Glutamatergic neuron (in vitro differentiated cells): ENCODE results near the gene SYTL2. TPM values are rescaled to one million over a fixed set of nuclear protein-coding genes. Genes with fewer than 3 reads are reported as not detected.

ENCODE experiments used
- DNase-seq: peaks from one replicate; pipeline ENCODE4 v3.0.0; 2022
- H3K27ac Mint-ChIP-seq: one replicate; pipeline ENCODE4 v1.8.0; 2020; ENCODE audit warnings: mild to moderate bottlenecking, mixed read lengths, inconsistent platforms; ENCODE audit not compliant: unreplicated experiment
- H3K27me3 Mint-ChIP-seq: one replicate; pipeline ENCODE4 v1.8.0; 2020; ENCODE audit warnings: mild to moderate bottlenecking, moderate library complexity, mixed read lengths, inconsistent platforms; ENCODE audit not compliant: unreplicated experiment
- H3K36me3 Mint-ChIP-seq: one replicate; pipeline ENCODE4 v1.8.0; 2020; ENCODE audit warnings: mild to moderate bottlenecking, mixed read lengths, inconsistent platforms; ENCODE audit not compliant: unreplicated experiment
- H3K4me1 Mint-ChIP-seq: one replicate; pipeline ENCODE4 v1.8.0; 2020; ENCODE audit warnings: mild to moderate bottlenecking, low read depth, mixed read lengths, inconsistent platforms; ENCODE audit not compliant: unreplicated experiment
- H3K4me3 Mint-ChIP-seq: one replicate; pipeline ENCODE4 v1.8.0; 2020; ENCODE audit warnings: mild to moderate bottlenecking, mixed read lengths, inconsistent platforms; ENCODE audit not compliant: unreplicated experiment
- H3K9me3 Mint-ChIP-seq: one replicate; pipeline ENCODE4 v1.8.0; 2020; ENCODE audit warnings: mild to moderate bottlenecking, moderate library complexity, mixed read lengths, inconsistent platforms; ENCODE audit not compliant: unreplicated experiment
- total RNA-seq: library from RNA; stranded (reverse); fragmentation: NEBNext Ultra II Directional; extraction: Animal tissue kit (Norgen Biotek cat#: 25700); gene quantifications from one replicate; pipeline ENCODE4 v1.2.1, GENCODE V29; 2021; ENCODE audit not compliant: unreplicated experiment
- TF ChIP-seq, protein P1 (sequence below): fragments of 200-600 bp; sonication (generic); IDR thresholded peaks from one replicate; pipeline ENCODE4 v1.5.0; 2021; ENCODE audit not compliant: partially characterized antibody, unreplicated experiment

Gene SYTL2
- total RNA-seq, 1 donor from 2014 or later = 4.0 TPM

DNA sequence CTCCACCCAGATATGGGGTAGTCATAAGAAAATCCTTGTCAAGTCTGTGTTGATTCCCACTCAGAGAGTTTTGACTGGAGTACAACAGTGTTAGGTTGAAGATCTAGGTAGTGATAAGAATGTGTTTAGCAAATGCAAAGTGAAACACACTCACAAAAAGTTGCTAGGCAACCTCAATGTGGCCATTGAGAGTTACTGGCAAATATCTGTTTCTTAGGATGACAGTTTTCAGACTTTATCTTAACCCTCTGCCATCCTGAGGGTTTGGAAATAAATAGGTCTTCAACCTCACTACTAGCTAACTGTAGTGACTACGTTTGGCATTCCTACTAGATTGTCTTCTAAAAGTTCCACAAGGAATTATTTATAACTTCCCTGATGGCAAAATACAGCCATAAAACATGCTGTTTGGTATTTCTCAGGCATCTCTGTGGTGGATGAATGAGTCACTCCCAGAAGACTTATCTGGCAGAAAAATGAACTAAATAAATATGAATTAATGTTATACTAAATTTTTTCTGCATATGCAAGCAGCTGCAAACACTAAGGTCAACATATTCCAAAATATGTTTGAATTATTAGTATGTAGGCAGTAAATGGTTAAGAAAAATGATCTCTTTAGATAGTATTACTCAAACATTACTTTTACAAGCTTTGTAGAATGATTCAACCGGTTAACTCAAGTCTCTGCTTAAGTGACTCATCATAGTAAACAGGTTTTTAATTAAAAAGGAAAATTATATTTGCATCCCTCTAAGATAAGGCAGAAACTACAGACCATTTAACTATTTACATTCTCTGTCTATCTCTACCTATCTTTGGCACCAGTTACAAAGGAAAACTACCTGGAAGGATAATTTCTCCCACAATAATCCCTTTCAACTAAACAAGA is 17.1 kb upstream of the SYTL2 start:
- TF ChIP-seq, protein P1, sequence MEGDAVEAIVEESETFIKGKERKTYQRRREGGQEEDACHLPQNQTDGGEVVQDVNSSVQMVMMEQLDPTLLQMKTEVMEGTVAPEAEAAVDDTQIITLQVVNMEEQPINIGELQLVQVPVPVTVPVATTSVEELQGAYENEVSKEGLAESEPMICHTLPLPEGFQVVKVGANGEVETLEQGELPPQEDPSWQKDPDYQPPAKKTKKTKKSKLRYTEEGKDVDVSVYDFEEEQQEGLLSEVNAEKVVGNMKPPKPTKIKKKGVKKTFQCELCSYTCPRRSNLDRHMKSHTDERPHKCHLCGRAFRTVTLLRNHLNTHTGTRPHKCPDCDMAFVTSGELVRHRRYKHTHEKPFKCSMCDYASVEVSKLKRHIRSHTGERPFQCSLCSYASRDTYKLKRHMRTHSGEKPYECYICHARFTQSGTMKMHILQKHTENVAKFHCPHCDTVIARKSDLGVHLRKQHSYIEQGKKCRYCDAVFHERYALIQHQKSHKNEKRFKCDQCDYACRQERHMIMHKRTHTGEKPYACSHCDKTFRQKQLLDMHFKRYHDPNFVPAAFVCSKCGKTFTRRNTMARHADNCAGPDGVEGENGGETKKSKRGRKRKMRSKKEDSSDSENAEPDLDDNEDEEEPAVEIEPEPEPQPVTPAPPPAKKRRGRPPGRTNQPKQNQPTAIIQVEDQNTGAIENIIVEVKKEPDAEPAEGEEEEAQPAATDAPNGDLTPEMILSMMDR = no peak
- no peak overlapping the region for H3K27ac Mint-ChIP-seq
- peaks cover 3% of the 10 kb centered on the region for H3K4me1 Mint-ChIP-seq
- DNase-seq = no peak
- no peaks in the 10 kb centered on the region for H3K36me3 Mint-ChIP-seq
- peaks cover 1% of the 10 kb centered on the region for H3K9me3 Mint-ChIP-seq
- no peak overlapping the region for H3K4me3 Mint-ChIP-seq
- H3K27me3 Mint-ChIP-seq = peaks cover 3% of the 10 kb centered on the region

DNA sequence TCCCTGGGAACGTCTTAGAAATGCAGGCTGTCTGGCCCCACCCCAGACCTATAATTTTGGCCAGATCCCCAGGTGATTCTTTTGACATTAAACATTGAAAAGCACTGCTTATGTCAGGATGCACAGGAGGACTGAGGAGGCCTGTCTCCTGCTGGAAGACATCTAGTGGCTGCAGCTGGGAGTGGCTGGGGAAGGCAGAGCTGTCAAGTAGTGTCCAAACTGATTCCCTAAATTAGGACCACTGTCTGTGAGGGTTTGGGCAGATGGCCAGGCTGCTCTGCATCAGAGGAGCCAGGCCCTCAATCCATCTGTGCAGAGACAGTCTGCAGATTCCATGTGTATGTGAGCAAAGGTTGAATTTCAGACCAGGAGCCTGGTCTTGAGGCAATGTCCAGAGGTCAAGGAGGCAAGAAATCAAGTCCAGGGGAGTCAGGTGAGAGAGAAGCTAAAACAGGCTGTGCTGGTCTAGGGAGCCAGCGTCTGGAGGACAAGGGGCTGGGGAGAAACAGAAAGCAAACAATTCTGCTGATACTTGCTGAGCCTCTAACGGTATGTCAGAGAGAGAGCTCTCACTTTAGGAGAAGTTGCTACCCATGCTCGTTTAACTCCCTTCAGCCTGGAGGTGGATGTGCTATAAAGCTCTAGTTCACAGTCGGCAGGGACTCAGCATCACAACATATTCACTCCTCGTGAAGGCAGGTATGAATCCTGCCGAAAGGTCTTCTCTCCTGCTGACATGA is 15.3 kb upstream of the SYTL2 start:
- no peak overlapping the region for H3K4me3 Mint-ChIP-seq
- DNase-seq = peak; percentile 53
- H3K36me3 Mint-ChIP-seq = no peaks in the 10 kb centered on the region
- H3K4me1 Mint-ChIP-seq = peaks cover 3% of the 10 kb centered on the region
- TF ChIP-seq, protein P1 = peak; percentile 37
- H3K27me3 Mint-ChIP-seq = peaks cover 3% of the 10 kb centered on the region
- H3K27ac Mint-ChIP-seq = peak overlapping the region; percentile 18
- no peaks in the 10 kb centered on the region for H3K9me3 Mint-ChIP-seq

DNA sequence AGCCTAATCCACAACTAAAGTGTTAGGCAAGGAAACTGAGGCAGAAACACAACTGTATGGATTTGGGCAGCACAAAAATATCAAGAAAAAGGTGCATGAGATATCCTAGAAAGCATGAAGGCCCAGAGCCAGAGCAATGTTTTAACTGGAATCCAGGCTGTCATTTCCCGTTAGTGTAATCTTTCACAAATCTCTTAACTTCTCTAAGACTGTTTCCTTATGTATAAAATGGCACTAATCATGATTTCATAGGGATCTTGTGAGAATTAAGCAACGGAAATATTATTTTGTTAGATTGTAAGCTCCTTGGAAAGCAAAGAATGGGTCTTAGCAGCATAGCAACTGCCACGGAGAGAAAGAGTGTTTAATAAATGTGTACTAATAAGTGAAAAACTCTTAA is 14.7 kb upstream of the SYTL2 start:
- Mint-ChIP-seq H3K9me3 (no peaks in the 10 kb centered on the region), H3K36me3 (no peaks in the 10 kb centered on the region), H3K27ac (no peak overlapping the region), H3K4me1 (peaks cover 3% of the 10 kb centered on the region), H3K4me3 (no peak overlapping the region), H3K27me3 (peaks cover 3% of the 10 kb centered on the region)
- DNase-seq = no peak
- TF ChIP-seq, protein P1 = no peak

DNA sequence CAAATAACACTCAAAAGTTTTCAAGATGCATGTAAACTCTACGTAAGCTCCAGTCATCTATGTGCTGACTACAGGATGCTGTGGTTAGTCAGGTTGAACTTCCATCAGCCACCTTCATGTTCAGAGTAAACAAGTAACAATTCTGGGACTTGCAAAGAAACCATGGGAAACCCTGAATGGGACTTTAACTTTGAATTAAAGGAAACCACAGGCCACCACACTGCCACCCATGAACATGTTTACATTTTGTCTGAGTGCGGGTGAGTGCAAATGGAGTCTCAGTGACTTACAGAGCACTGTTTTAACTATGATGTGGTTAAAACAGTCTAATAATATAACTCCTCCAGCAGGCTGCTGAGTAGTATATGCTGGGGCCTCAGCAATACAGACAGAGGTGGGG is 12.9 kb upstream of the SYTL2 start:
- peaks cover 3% of the 10 kb centered on the region for H3K4me1 Mint-ChIP-seq

More for the DNA sequence above, 12.9 kb upstream of the SYTL2 start:
- DNase-seq = no peak
- H3K36me3 Mint-ChIP-seq = no peaks in the 10 kb centered on the region
- H3K27ac Mint-ChIP-seq = no peak overlapping the region
- no peaks in the 10 kb centered on the region for H3K9me3 Mint-ChIP-seq
- TF ChIP-seq, protein P1 = no peak
- H3K27me3 Mint-ChIP-seq = peaks cover 3% of the 10 kb centered on the region
- no peak overlapping the region for H3K4me3 Mint-ChIP-seq
